ENCODE data around the gene TMEM170A. TPM values are rescaled to one million over a fixed set of nuclear protein-coding genes. Genes with fewer than 3 reads are reported as not detected.

Gene TMEM170A
- total RNA-seq, 2 experiments from 2014 or later: 25.1 to 27.1 TPM

DNA sequence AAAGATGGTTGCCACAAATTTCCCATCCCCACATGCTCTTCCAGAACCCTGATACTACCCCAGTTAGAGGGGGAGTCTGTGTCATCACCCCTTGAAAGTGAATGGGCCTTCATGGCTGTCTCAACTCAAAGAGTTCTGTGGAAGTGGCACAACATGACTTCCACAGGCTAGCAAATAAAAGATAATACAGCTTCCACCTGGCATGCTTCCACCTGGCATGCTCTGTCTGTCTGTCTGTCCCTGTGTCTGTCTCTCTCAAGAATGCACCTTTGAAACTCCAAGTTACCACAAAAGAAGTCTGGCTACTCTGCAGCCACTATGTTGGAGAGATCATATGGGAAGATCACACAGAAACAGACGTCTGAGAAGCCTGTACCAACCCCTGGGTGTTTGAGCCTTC is 66.2 kb downstream of the TMEM170A start:
- CTCF ChIA-PET: interaction anchor here (0.7 to 3.0 kb wide), 4 partner anchors 13 to 199 kb away, joined by 3 to 11 read pairs (median 6); no protein-coding TSS in a partner anchor
- H3K4me3 Mint-ChIP-seq: no peak overlapping the region
- H3K27me3 Mint-ChIP-seq: no peaks in the 10 kb centered on the region

DNA sequence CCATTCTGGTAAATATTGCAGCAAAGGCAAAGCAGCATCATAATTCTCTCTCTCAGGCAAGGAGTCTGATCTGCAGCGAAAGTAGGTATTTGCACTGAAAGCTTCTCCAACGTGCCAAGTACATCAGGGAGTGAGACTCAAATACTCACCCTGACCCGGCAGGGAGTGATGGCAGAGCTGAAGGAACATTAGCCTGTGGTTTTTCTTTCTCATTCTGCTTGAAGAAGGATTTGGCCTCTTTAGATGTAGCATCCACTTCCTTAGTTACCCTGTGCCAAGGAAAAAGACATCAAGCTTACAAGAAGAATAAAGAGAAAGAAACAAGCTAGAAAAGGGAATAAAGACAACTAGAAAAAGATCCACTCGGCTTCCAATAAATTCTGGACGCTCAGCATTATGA is 69.5 kb downstream of the TMEM170A start:
- ATAC-seq: no peak
- ChIA-PET POLR2A (no interaction called here), CTCF (interaction anchor here (0.9 to 1.1 kb wide), 2 partner anchors 162 to 196 kb away, joined by 3 to 6 read pairs; no protein-coding TSS in a partner anchor)
- no peak overlapping the region for H3K27ac Mint-ChIP-seq
- peaks cover 18% of the 10 kb centered on the region for H3K36me3 Mint-ChIP-seq (ENCODE audit: low read depth)
- H3K27me3 Mint-ChIP-seq: no peaks in the 10 kb centered on the region
- intact Hi-C loops (cut with micrococcal nuclease): no loop called here
- H3K4me3 Mint-ChIP-seq: no peak overlapping the region
- no peaks in the 10 kb centered on the region for H3K9me3 Mint-ChIP-seq
- TF ChIP-seq, protein P1, sequence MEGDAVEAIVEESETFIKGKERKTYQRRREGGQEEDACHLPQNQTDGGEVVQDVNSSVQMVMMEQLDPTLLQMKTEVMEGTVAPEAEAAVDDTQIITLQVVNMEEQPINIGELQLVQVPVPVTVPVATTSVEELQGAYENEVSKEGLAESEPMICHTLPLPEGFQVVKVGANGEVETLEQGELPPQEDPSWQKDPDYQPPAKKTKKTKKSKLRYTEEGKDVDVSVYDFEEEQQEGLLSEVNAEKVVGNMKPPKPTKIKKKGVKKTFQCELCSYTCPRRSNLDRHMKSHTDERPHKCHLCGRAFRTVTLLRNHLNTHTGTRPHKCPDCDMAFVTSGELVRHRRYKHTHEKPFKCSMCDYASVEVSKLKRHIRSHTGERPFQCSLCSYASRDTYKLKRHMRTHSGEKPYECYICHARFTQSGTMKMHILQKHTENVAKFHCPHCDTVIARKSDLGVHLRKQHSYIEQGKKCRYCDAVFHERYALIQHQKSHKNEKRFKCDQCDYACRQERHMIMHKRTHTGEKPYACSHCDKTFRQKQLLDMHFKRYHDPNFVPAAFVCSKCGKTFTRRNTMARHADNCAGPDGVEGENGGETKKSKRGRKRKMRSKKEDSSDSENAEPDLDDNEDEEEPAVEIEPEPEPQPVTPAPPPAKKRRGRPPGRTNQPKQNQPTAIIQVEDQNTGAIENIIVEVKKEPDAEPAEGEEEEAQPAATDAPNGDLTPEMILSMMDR (IDR thresholded peaks at IDR 0.05): no peak
- no peaks in the 10 kb centered on the region for H3K4me1 Mint-ChIP-seq (ENCODE audit: low read depth)
- no peak for DNase-seq

More for the DNA sequence above, 66.2 kb downstream of the TMEM170A start:
- H3K36me3 Mint-ChIP-seq (ENCODE audit: low read depth): peaks cover 16% of the 10 kb centered on the region
- H3K4me1 Mint-ChIP-seq (ENCODE audit: low read depth): peaks cover 19% of the 10 kb centered on the region
- TF ChIP-seq, protein P1 (IDR thresholded peaks at IDR 0.05): no peak
- intact Hi-C loops (cut with micrococcal nuclease): no loop called here
- no peak overlapping the region for H3K27ac Mint-ChIP-seq
- DNase-seq: no peak
- H3K9me3 Mint-ChIP-seq: no peaks in the 10 kb centered on the region
- no peak for ATAC-seq
- POLR2A ChIA-PET: no interaction called here

Other genes with a start within 250 kb of the TMEM170A start
- not detected for gene CTRB1, start 245.7 kb downstream of the TMEM170A start, total RNA-seq
- under 1 TPM; 0.34 to 0.87 TPM for gene BCAR1, start 213.1 kb downstream of the TMEM170A start, total RNA-seq
- gene CFDP1, start 31.2 kb downstream of the TMEM170A start, total RNA-seq: 10 to 100 TPM; 34.7 to 39.9 TPM
- not detected for gene CHST6, start 30.8 kb upstream of the TMEM170A start, total RNA-seq
- not detected for gene CHST5, start 71.4 kb upstream of the TMEM170A start, total RNA-seq
- 1 to 10 TPM; 4.9 to 5.1 TPM for gene TMEM231, start 91.6 kb upstream of the TMEM170A start, total RNA-seq
- 10 to 100 TPM; 56.3 to 57.4 TPM for gene GABARAPL2, start 101.7 kb upstream of the TMEM170A start, total RNA-seq
- 10 to 100 TPM; 41.7 to 43.6 TPM for gene ADAT1, start 158.6 kb upstream of the TMEM170A start, total RNA-seq
- gene KARS1, start 183.0 kb upstream of the TMEM170A start, total RNA-seq: 100 to 1,000 TPM; 320 to 335 TPM
- 10 to 100 TPM; 66.3 to 68.1 TPM for gene TERF2IP, start 183.1 kb upstream of the TMEM170A start, total RNA-seq
- not detected for gene CPHXL2, start 212.3 kb upstream of the TMEM170A start, total RNA-seq
- gene DUXB, start 236.8 kb upstream of the TMEM170A start, total RNA-seq: not detected